ENCODE results near the gene ADGRG2.

The ADGRG2 gene

GRCh38 chrX:19094654-19095053 is 27.6 kb downstream of the ADGRG2 start:
- TF ChIP-seq EZH2 (IDR thresholded peaks at IDR 0.05; ENCODE audit: borderline replicate concordance, low read depth, low read length, severe bottlenecking) (no peak), CTCF (IDR thresholded peaks at IDR 0.05; ENCODE audit: borderline replicate concordance, extremely low read depth, low read length, poor library complexity, severe bottlenecking) (no peak)
- Histone ChIP-seq H3K9ac (ENCODE audit: low read depth, low read length) (no peak overlapping the region), H3K4me2 (ENCODE audit: insufficient read depth, low read length) (no peak overlapping the region), H3K4me1 (ENCODE audit: insufficient read depth, low read length) (no peaks in the 10 kb centered on the region), H3K9me3 (ENCODE audit: insufficient read depth, low read length, severe bottlenecking) (no peaks in the 10 kb centered on the region), H3K27ac (ENCODE audit: low read length) (no peak overlapping the region), H4K20me1 (ENCODE audit: insufficient read depth, low read length) (no peaks in the 10 kb centered on the region), H2AFZ (ENCODE audit: low read depth, low read length) (no peak overlapping the region), H3K36me3 (ENCODE audit: insufficient read depth, low read length) (no peaks in the 10 kb centered on the region), H3K4me3 (ENCODE audit: low read depth in 1 of 2, low read length in 2 of 2) (no peak overlapping the region), H3K27me3 (ENCODE audit: insufficient read depth, low read length, poor library complexity) (no peaks in the 10 kb centered on the region), H3K79me2 (ENCODE audit: insufficient read depth, low read length) (no peaks in the 10 kb centered on the region)
- ATAC-seq (ENCODE audit: insufficient read depth, low read depth) (no peak), DNase-seq (no peak)

GRCh38 chrX:19091596-19091995 is 30.7 kb downstream of the ADGRG2 start:
- TF ChIP-seq EZH2 (IDR thresholded peaks at IDR 0.05; ENCODE audit: borderline replicate concordance, low read depth, low read length, severe bottlenecking) = no peak
- H3K36me3 ChIP-seq (ENCODE audit: insufficient read depth, low read length) = no peaks in the 10 kb centered on the region
- no peaks in the 10 kb centered on the region for H3K79me2 ChIP-seq (ENCODE audit: insufficient read depth, low read length)
- H3K9ac ChIP-seq (ENCODE audit: low read depth, low read length) = no peak overlapping the region
- no peak overlapping the region for H2AFZ ChIP-seq (ENCODE audit: low read depth, low read length)
- no peak overlapping the region for H3K27ac ChIP-seq (ENCODE audit: low read length)
- H3K27me3 ChIP-seq (ENCODE audit: insufficient read depth, low read length, poor library complexity) = no peaks in the 10 kb centered on the region
- H3K4me3 ChIP-seq (ENCODE audit: low read depth in 1 of 2, low read length in 2 of 2) = no peak overlapping the region
- no peak for ATAC-seq (ENCODE audit: insufficient read depth, low read depth)
- no peak overlapping the region for H3K4me2 ChIP-seq (ENCODE audit: insufficient read depth, low read length)
- H3K9me3 ChIP-seq (ENCODE audit: insufficient read depth, low read length, severe bottlenecking) = no peaks in the 10 kb centered on the region
- no peaks in the 10 kb centered on the region for H4K20me1 ChIP-seq (ENCODE audit: insufficient read depth, low read length)
- no peak for DNase-seq
- H3K4me1 ChIP-seq (ENCODE audit: insufficient read depth, low read length) = no peaks in the 10 kb centered on the region

- Histone ChIP-seq H3K4me2 (ENCODE audit: insufficient read depth, low read length) (no peak overlapping the region), H3K36me3 (ENCODE audit: insufficient read depth, low read length) (no peaks in the 10 kb centered on the region), H3K4me3 (ENCODE audit: low read depth in 1 of 2, low read length in 2 of 2) (no peak overlapping the region), H2AFZ (ENCODE audit: low read depth, low read length) (no peak overlapping the region), H3K27me3 (ENCODE audit: insufficient read depth, low read length, poor library complexity) (no peaks in the 10 kb centered on the region), H3K4me1 (ENCODE audit: insufficient read depth, low read length) (no peaks in the 10 kb centered on the region), H3K9ac (ENCODE audit: low read depth, low read length) (no peak overlapping the region), H3K27ac (ENCODE audit: low read length) (no peak overlapping the region), H3K9me3 (ENCODE audit: insufficient read depth, low read length, severe bottlenecking) (no peaks in the 10 kb centered on the region), H4K20me1 (ENCODE audit: insufficient read depth, low read length) (no peaks in the 10 kb centered on the region), H3K79me2 (ENCODE audit: insufficient read depth, low read length) (no peaks in the 10 kb centered on the region)
- DNase-seq = no peak
- no peak for ATAC-seq (ENCODE audit: insufficient read depth, low read depth)
- TF ChIP-seq CTCF (IDR thresholded peaks at IDR 0.05; ENCODE audit: borderline replicate concordance, extremely low read depth, low read length, poor library complexity, severe bottlenecking) = no peak
- no peak for TF ChIP-seq EZH2 (IDR thresholded peaks at IDR 0.05; ENCODE audit: borderline replicate concordance, low read depth, low read length, severe bottlenecking)
These were observed 32.7 kb downstream of the ADGRG2 start for GRCh38 chrX:19089555-19090040.

- Histone ChIP-seq H3K79me2 (ENCODE audit: insufficient read depth, low read length) (no peaks in the 10 kb centered on the region), H4K20me1 (ENCODE audit: insufficient read depth, low read length) (no peaks in the 10 kb centered on the region), H3K9me3 (ENCODE audit: insufficient read depth, low read length, severe bottlenecking) (no peaks in the 10 kb centered on the region), H3K36me3 (ENCODE audit: insufficient read depth, low read length) (no peaks in the 10 kb centered on the region), H3K4me2 (ENCODE audit: insufficient read depth, low read length) (no peak overlapping the region), H3K4me1 (ENCODE audit: insufficient read depth, low read length) (no peaks in the 10 kb centered on the region), H3K27me3 (ENCODE audit: insufficient read depth, low read length, poor library complexity) (no peaks in the 10 kb centered on the region), H2AFZ (ENCODE audit: low read depth, low read length) (no peak overlapping the region), H3K27ac (ENCODE audit: low read length) (no peak overlapping the region), H3K4me3 (ENCODE audit: low read depth in 1 of 2, low read length in 2 of 2) (no peak overlapping the region), H3K9ac (ENCODE audit: low read depth, low read length) (no peak overlapping the region)
- DNase-seq (no peak), ATAC-seq (ENCODE audit: insufficient read depth, low read depth) (no peak)
- TF ChIP-seq CTCF (IDR thresholded peaks at IDR 0.05; ENCODE audit: borderline replicate concordance, extremely low read depth, low read length, poor library complexity, severe bottlenecking) (no peak), EZH2 (IDR thresholded peaks at IDR 0.05; ENCODE audit: borderline replicate concordance, low read depth, low read length, severe bottlenecking) (no peak)
These were observed 36.0 kb downstream of the ADGRG2 start for GRCh38 chrX:19086102-19086772.
